Body of pancreas (tissue), 4 donors: Measurements from ENCODE around the gene GSG1L. TPM values are rescaled to one million over a fixed set of nuclear protein-coding genes. Genes with fewer than 3 reads are reported as not detected.

Source experiments
- ATAC-seq: fragments of 150-250 bp; one replicate; pipeline ENCODE4 v1.9.1; 2016
- DNase-seq, 4 donors: peaks; one replicate each; pipeline ENCODE4 v3.0.0-alpha.2; 2019
- H3K27ac ChIP-seq, 4 donors: fragments of 200-600 bp; sonication (generic); 1 replicate in 3 of 4; 2 replicates in 1 of 4; pipeline versions ENCODE4 v1.5.1 to v1.6.1; 2016 to 2019; ENCODE audit warnings: mild to moderate bottlenecking in 1 of 4, mixed read lengths in 1 of 4, moderate library complexity in 1 of 4
- H3K27me3 ChIP-seq, 2 donors: fragments of 200-600 bp; sonication (generic); one replicate each; pipeline ENCODE4 v1.6.0; 2016; ENCODE audit warnings: mild to moderate bottlenecking in 1 of 2
- H3K36me3 ChIP-seq, 2 donors: fragments of 200-600 bp; sonication (generic); replicated peaks in 1 of 2; 2 replicates each; pipeline ENCODE4 v1.5.1; 2016; ENCODE audit warnings: low read depth in 2 of 2; ENCODE audit not compliant: insufficient read depth in 1 of 2
- H3K4me1 ChIP-seq: fragments of 200-600 bp; sonication (generic); one replicate; pipeline ENCODE4 v1.6.0; 2016
- H3K4me3 ChIP-seq, 2 donors: fragments of 200-600 bp; sonication (generic); 1 replicate in 1 of 2; 2 replicates in 1 of 2; pipeline ENCODE4 v1.5.1; 2016 to 2019
- H3K9me3 ChIP-seq, 3 donors: fragments of 200-600 bp; sonication (generic); 1 replicate in 2 of 3; 2 replicates in 1 of 3; pipeline ENCODE4 v1.5.1; 2016
- CTCF ChIP-seq, 7 experiments: fragments of 450-650 bp in 4 of 7; fragments of 200-600 bp in 3 of 7; sonication (generic) in 3 of 7; IDR thresholded peaks; one replicate each; pipeline ENCODE4 v1.5.1; 2016 to 2019; ENCODE audit warnings: antibody characterized with exemption in 7 of 7
- POLR2A ChIP-seq, 3 donors: fragments of 450-650 bp; IDR thresholded peaks; one replicate each; pipeline ENCODE4 v1.6.1; 2016; ENCODE audit warnings: antibody characterized with exemption in 3 of 3, mild to moderate bottlenecking in 2 of 3
- WGBS, 2 donors: methylation state at CpG; one replicate each; pipeline ENCODE4 v1.1.5; 2017; 5-methylcytosine and 5-hydroxymethylcytosine counted together
- intact Hi-C: fragments of 100-400 bp; cut with DNase I; formaldehyde crosslinking; loops from one replicate; pipeline ENCODE4 v1.15.1; 2023
- total RNA-seq, 2 donors: library from RNA; depleted of rRNA; stranded (reverse); fragments of >200 nt; gene quantifications; one replicate each; pipeline ENCODE4 v1.1.0, GENCODE V29; 2016

GSG1L gene
- total RNA-seq, 2 donors from 2014 or later, result not detected

- DNase-seq (no peak), ATAC-seq (no peak)
- peaks cover 0 to 14% (median 0%) of the 10 kb centered on the region in 3 donors for H3K9me3 ChIP-seq
These were observed 236.6 kb downstream of the GSG1L start for GRCh38 chr16:27826893-27827289.

GRCh38 chr16:27826081-27826892 is 237.2 kb downstream of the GSG1L start:
- Histone ChIP-seq H3K4me3 (no peak overlapping the region), H3K4me1 (no peaks in the 10 kb centered on the region), H3K27ac (no peak overlapping the region), H3K27me3 (no peaks in the 10 kb centered on the region), H3K36me3 (no peaks in the 10 kb centered on the region), H3K9me3 (peaks cover 0 to 14% (median 0%) of the 10 kb centered on the region in 3 donors)
- DNase-seq, result no peak
- TF ChIP-seq POLR2A (IDR thresholded peaks at IDR 0.05) (no peak), CTCF (IDR thresholded peaks at IDR 0.05) (no peak)
- ATAC-seq, result no peak
- intact Hi-C loops, result no loop called here
- WGBS, 2 donors, result 65 to 71% methylated on average over 10 to 12 of the region's 12 CpGs

More at GRCh38 chr16:27826893-27827289, 236.6 kb downstream of the GSG1L start:
- no peaks in the 10 kb centered on the region for H3K27me3 ChIP-seq
- no peak overlapping the region for H3K4me3 ChIP-seq
- no peak overlapping the region for H3K27ac ChIP-seq
- TF ChIP-seq CTCF (IDR thresholded peaks at IDR 0.05) (no peak), POLR2A (IDR thresholded peaks at IDR 0.05) (no peak)
- H3K36me3 ChIP-seq, result no peaks in the 10 kb centered on the region
- intact Hi-C loops, result no loop called here
- H3K4me1 ChIP-seq, result no peaks in the 10 kb centered on the region
- WGBS, 2 donors, result 76 to 77% methylated on average over 2 of the region's 2 CpGs

- Histone ChIP-seq H3K4me1 (no peaks in the 10 kb centered on the region), H3K36me3 (no peaks in the 10 kb centered on the region), H3K4me3 (no peak overlapping the region), H3K9me3 (peaks cover 0 to 4% (median 0%) of the 10 kb centered on the region in 3 donors), H3K27ac (no peak overlapping the region), H3K27me3 (no peaks in the 10 kb centered on the region)
- WGBS, 2 donors, result 71 to 74% methylated on average over 8 to 9 of the region's 9 CpGs
- TF ChIP-seq POLR2A (IDR thresholded peaks at IDR 0.05) (no peak), CTCF (IDR thresholded peaks at IDR 0.05) (no peak)
- ATAC-seq, result no peak
- intact Hi-C loops, result no loop called here
- no peak for DNase-seq
These were observed 238.7 kb downstream of the GSG1L start for GRCh38 chr16:27824786-27825185.

- WGBS, 2 donors, result 71 to 83% methylated on average over 6 to 7 of the region's 7 CpGs
- intact Hi-C loops, result no loop called here
- no peaks in the 10 kb centered on the region for H3K9me3 ChIP-seq
- DNase-seq (no peak), ATAC-seq (no peak)
- no peak overlapping the region for H3K27ac ChIP-seq
- no peaks in the 10 kb centered on the region for H3K4me1 ChIP-seq
- no peaks in the 10 kb centered on the region for H3K36me3 ChIP-seq
- peaks cover 0 to 1% of the 10 kb centered on the region in 2 donors for H3K27me3 ChIP-seq
- TF ChIP-seq POLR2A (IDR thresholded peaks at IDR 0.05) (no peak), CTCF (IDR thresholded peaks at IDR 0.05) (no peak)
- H3K4me3 ChIP-seq, result no peak overlapping the region
These were observed 239.5 kb downstream of the GSG1L start for GRCh38 chr16:27824006-27824405.

GRCh38 chr16:27823421-27823820 is 240.1 kb downstream of the GSG1L start:
- intact Hi-C loops, result no loop called here
- no peak for DNase-seq
- ATAC-seq, result no peak
- Histone ChIP-seq H3K36me3 (no peaks in the 10 kb centered on the region), H3K27me3 (peaks cover 0 to 4% of the 10 kb centered on the region in 2 donors), H3K27ac (no peak overlapping the region), H3K9me3 (no peaks in the 10 kb centered on the region), H3K4me3 (no peak overlapping the region), H3K4me1 (no peaks in the 10 kb centered on the region)
- WGBS, 2 donors, result 44 to 51% methylated on average over 6 to 8 of the region's 8 CpGs
- TF ChIP-seq CTCF (IDR thresholded peaks at IDR 0.05), result no peak
- no peak for TF ChIP-seq POLR2A (IDR thresholded peaks at IDR 0.05)
